ENCODE data around the gene FNBP1.

Gene FNBP1

DNA sequence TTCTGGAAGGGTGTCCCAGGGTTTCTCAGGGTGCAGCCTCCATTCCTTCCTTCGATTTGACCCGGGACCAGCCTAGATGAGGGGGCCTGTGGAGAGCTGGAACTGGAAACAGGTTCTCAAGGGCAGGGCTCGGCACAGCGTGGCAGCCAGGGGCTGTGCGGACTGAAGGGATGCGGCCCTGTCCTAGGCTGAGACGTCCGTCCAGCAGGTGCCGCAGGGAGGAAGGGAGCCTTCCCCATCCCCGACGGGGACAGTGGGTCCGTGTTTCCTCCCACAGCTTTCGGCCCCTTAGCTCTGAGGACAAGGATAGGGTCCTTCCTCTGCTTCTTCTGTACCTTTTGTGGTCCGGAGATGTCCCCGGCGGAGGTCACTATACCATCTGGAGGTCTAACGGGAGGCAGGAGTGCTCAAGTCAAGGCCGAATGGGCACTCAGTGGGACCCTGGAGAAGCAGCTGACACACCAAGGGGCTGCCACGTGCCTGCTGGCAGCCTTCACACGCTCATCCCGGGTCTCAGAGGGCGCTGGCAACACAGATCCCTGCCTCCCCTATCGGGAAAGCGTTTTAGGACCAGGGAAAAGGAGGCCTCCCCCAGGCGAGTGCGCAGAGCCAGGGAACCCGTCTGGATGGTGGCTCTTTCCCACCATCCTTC is 157.8 kb downstream of the FNBP1 start:
- peak; percentile 12 for DNase-seq (ENCODE audit: low read depth)
- H3K4me3 ChIP-seq (ENCODE audit: low read length), result peak overlapping the region; percentile 73

DNA sequence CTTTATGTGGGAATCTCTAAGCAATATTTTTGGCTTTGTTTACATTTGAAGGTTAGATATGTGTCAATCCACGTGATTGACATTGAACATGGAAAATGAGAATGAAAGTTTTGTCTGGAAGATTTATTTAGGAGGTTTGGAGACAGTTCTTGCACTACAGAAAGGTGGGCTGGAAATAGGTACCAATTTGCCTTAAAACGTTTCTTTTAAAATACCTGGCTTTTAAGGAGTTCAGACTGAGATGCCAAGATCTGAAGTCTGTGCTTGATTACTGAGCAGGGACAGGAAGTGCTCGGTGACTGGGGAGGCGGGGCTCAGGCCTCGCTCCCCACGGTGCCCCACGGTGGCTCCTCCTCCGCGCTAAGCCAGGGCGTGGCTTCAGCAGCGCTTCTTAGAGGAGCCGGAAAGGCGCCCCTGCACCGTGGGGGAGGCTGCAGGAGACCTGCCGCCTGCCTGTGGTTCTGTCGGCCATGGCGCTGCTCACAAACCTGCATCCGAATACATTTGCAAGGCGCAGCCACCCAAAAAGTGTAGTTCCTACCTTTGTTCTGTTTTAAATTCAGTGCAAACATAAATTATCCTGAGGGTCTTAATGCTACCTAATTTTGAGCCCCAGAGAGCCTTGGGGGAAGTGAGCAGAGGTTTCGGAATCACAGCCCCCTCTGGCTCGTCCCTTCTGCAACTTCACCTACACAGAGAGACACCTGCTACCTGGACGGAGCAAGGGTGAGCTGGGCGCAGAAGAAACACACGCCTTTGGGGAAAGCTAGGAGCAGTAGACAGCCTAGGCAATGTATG is 158.6 kb downstream of the FNBP1 start:
- peak overlapping the region; percentile 75 for H3K9ac ChIP-seq (ENCODE audit: low read length)
- H3K9me3 ChIP-seq (ENCODE audit: control insufficient read depth, low read length), result no peaks in the 10 kb centered on the region
- DNase-seq (ENCODE audit: low read depth), result peak; percentile 94
- H3K4me3 ChIP-seq (ENCODE audit: low read length), result peak overlapping the region; percentile 73
- H3K4me1 ChIP-seq (ENCODE audit: control insufficient read depth, insufficient read depth, low read length), result peaks cover 21% of the 10 kb centered on the region
- H3K36me3 ChIP-seq (ENCODE audit: control insufficient read depth, insufficient read depth, low read length, severe bottlenecking), result peaks cover 23% of the 10 kb centered on the region
- H3K27me3 ChIP-seq (replicated peaks; ENCODE audit: control insufficient read depth, insufficient read depth, low read length), result no peaks in the 10 kb centered on the region

More for the DNA sequence above, 157.8 kb downstream of the FNBP1 start:
- H3K9me3 ChIP-seq (ENCODE audit: control insufficient read depth, low read length), result no peaks in the 10 kb centered on the region
- H3K27me3 ChIP-seq (replicated peaks; ENCODE audit: control insufficient read depth, insufficient read depth, low read length), result no peaks in the 10 kb centered on the region
- peak overlapping the region; percentile 75 for H3K9ac ChIP-seq (ENCODE audit: low read length)
- peaks cover 21% of the 10 kb centered on the region for H3K4me1 ChIP-seq (ENCODE audit: control insufficient read depth, insufficient read depth, low read length)
- peaks cover 25% of the 10 kb centered on the region for H3K36me3 ChIP-seq (ENCODE audit: control insufficient read depth, insufficient read depth, low read length, severe bottlenecking)

- Histone ChIP-seq H3K27me3 (replicated peaks; ENCODE audit: control insufficient read depth, insufficient read depth, low read length) (no peaks in the 10 kb centered on the region), H3K9ac (ENCODE audit: low read length) (no peak overlapping the region), H3K36me3 (ENCODE audit: control insufficient read depth, insufficient read depth, low read length, severe bottlenecking) (peaks cover 22% of the 10 kb centered on the region), H3K4me3 (ENCODE audit: low read length) (no peak overlapping the region), H3K9me3 (ENCODE audit: control insufficient read depth, low read length) (no peaks in the 10 kb centered on the region), H3K4me1 (ENCODE audit: control insufficient read depth, insufficient read depth, low read length) (peaks cover 21% of the 10 kb centered on the region)
- DNase-seq (ENCODE audit: low read depth), result no peak
These were observed 161.3 kb downstream of the FNBP1 start for GRCh38 chr9:129881547-129882324.

GRCh38 chr9:129880654-129881546 is 162.1 kb downstream of the FNBP1 start:
- Histone ChIP-seq H3K36me3 (ENCODE audit: control insufficient read depth, insufficient read depth, low read length, severe bottlenecking) (peaks cover 23% of the 10 kb centered on the region), H3K9me3 (ENCODE audit: control insufficient read depth, low read length) (no peaks in the 10 kb centered on the region), H3K4me1 (ENCODE audit: control insufficient read depth, insufficient read depth, low read length) (peaks cover 18% of the 10 kb centered on the region), H3K27me3 (replicated peaks; ENCODE audit: control insufficient read depth, insufficient read depth, low read length) (no peaks in the 10 kb centered on the region), H3K4me3 (ENCODE audit: low read length) (no peak overlapping the region), H3K9ac (ENCODE audit: low read length) (no peak overlapping the region)
- no peak for DNase-seq (ENCODE audit: low read depth)

GRCh38 chr9:129879991-129880653 is 162.9 kb downstream of the FNBP1 start:
- no peak overlapping the region for H3K9ac ChIP-seq (ENCODE audit: low read length)
- H3K36me3 ChIP-seq (ENCODE audit: control insufficient read depth, insufficient read depth, low read length, severe bottlenecking), result peaks cover 31% of the 10 kb centered on the region
- no peak for DNase-seq (ENCODE audit: low read depth)
- H3K27me3 ChIP-seq (replicated peaks; ENCODE audit: control insufficient read depth, insufficient read depth, low read length), result no peaks in the 10 kb centered on the region
- no peak overlapping the region for H3K4me3 ChIP-seq (ENCODE audit: low read length)
- H3K4me1 ChIP-seq (ENCODE audit: control insufficient read depth, insufficient read depth, low read length), result peaks cover 13% of the 10 kb centered on the region
- H3K9me3 ChIP-seq (ENCODE audit: control insufficient read depth, low read length), result no peaks in the 10 kb centered on the region

DNA sequence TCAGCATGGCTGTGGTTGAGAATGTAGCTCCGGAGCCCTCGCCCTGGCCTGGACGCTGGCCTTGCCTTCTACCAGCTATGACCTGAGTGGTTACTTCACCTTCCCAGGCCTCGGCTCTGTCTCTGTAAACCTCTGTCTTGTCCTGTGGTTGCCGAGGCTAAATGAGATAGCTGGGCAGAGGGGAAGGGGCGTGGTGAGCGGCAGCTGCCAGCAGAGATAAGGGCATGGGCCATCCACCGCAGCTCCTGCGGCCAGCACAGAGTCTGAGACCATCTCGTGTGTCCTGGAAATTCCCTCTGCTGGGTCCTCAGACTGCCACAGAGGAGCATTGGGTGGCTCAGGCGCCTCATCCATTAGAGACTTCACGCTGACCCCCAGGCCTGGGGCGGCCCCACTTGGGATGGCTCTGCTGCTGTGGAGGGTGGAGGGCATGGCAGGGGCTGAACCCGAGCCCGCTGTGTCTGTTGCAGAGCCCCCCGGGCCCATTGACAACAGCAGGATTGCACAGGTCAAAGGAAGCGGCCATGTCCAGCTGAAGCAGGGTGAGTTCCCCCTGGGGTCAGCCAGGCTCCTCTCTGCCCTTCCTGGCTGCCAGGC is 163.8 kb downstream of the FNBP1 start:
- Histone ChIP-seq H3K9me3 (ENCODE audit: control insufficient read depth, low read length) (no peaks in the 10 kb centered on the region), H3K4me1 (ENCODE audit: control insufficient read depth, insufficient read depth, low read length) (peaks cover 4% of the 10 kb centered on the region), H3K36me3 (ENCODE audit: control insufficient read depth, insufficient read depth, low read length, severe bottlenecking) (peaks cover 40% of the 10 kb centered on the region), H3K9ac (ENCODE audit: low read length) (no peak overlapping the region), H3K27me3 (replicated peaks; ENCODE audit: control insufficient read depth, insufficient read depth, low read length) (no peaks in the 10 kb centered on the region), H3K4me3 (ENCODE audit: low read length) (no peak overlapping the region)
- no peak for DNase-seq (ENCODE audit: low read depth)

DNA sequence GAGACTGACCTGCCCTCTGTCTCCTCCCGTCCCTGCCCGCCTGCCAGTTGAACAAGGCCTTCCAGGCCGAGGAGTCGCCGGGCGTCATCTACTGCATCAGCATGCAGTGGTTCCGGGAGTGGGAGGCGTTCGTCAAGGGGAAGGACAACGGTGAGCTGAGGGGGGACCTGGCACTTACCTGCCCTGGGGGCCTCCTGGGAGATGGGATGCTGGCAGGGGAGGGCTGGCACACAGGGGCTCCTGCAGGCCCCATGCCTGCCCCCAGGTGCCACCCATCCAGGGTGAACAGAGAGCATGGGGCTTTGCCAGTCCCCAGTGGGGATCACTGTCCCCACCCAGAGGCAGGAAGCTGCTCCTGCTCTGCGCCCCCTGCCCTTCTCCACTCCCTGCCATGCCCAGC is 164.7 kb downstream of the FNBP1 start:
- Histone ChIP-seq H3K27me3 (replicated peaks; ENCODE audit: control insufficient read depth, insufficient read depth, low read length) (no peaks in the 10 kb centered on the region), H3K9ac (ENCODE audit: low read length) (no peak overlapping the region), H3K4me3 (ENCODE audit: low read length) (no peak overlapping the region), H3K36me3 (ENCODE audit: control insufficient read depth, insufficient read depth, low read length, severe bottlenecking) (peaks cover 49% of the 10 kb centered on the region), H3K9me3 (ENCODE audit: control insufficient read depth, low read length) (no peaks in the 10 kb centered on the region), H3K4me1 (ENCODE audit: control insufficient read depth, insufficient read depth, low read length) (no peaks in the 10 kb centered on the region)
- DNase-seq (ENCODE audit: low read depth), result no peak

GRCh38 chr9:129876815-129877214 is 166.2 kb downstream of the FNBP1 start:
- DNase-seq (ENCODE audit: low read depth), result no peak
- H3K9ac ChIP-seq (ENCODE audit: low read length), result no peak overlapping the region
- H3K4me1 ChIP-seq (ENCODE audit: control insufficient read depth, insufficient read depth, low read length), result no peaks in the 10 kb centered on the region
- H3K27me3 ChIP-seq (replicated peaks; ENCODE audit: control insufficient read depth, insufficient read depth, low read length), result no peaks in the 10 kb centered on the region
- H3K4me3 ChIP-seq (ENCODE audit: low read length), result no peak overlapping the region
- H3K9me3 ChIP-seq (ENCODE audit: control insufficient read depth, low read length), result no peaks in the 10 kb centered on the region
- peaks cover 46% of the 10 kb centered on the region for H3K36me3 ChIP-seq (ENCODE audit: control insufficient read depth, insufficient read depth, low read length, severe bottlenecking)

DNA sequence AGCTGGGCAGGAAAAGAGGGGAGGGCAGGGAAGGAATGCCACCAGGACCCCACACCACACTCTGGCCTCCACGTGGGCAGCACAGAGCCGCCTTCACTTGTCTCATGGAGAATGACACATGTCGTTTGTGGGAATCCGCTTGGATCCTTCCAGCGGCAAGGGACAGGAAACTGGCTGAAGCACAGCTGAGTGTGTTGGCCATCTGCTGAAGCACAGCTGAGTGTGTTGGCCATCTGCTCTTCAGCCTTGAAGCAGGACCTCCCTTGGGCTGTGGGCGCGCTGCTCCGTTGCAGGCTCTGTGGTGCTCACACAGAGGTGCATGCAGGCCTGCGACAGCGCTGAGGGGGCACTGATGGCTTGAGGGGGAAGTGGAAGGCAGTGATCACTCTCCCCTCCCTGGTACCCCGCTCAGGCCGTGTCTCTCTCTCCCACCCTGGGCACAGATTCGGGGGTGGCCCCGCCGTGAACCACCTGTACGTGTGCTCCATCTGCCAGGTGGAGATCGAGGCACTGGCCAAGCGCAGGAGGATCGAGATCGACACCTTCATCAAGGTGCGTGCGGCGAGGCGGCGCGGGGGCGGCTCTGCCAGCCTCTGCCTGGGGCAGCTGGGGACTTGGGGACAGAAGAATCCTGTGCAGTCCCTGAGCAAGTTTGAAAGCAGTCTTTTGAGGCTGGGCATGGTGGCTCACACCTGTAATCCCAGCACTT is 167.1 kb downstream of the FNBP1 start:
- Histone ChIP-seq H3K9me3 (ENCODE audit: control insufficient read depth, low read length) (no peaks in the 10 kb centered on the region), H3K4me1 (ENCODE audit: control insufficient read depth, insufficient read depth, low read length) (no peaks in the 10 kb centered on the region), H3K27me3 (replicated peaks; ENCODE audit: control insufficient read depth, insufficient read depth, low read length) (no peaks in the 10 kb centered on the region), H3K36me3 (ENCODE audit: control insufficient read depth, insufficient read depth, low read length, severe bottlenecking) (peaks cover 43% of the 10 kb centered on the region), H3K9ac (ENCODE audit: low read length) (no peak overlapping the region), H3K4me3 (ENCODE audit: low read length) (no peak overlapping the region)
- no peak for DNase-seq (ENCODE audit: low read depth)

Measured in adipocyte (in vitro differentiated cells).